ENCODE data around the gene RNF4.
"Not testable (repeated sequence)": the region's sequence is repeated elsewhere in the genome, so short reads cannot be mapped to it uniquely, and the experiment has no call there.

The RNF4 gene

DNA sequence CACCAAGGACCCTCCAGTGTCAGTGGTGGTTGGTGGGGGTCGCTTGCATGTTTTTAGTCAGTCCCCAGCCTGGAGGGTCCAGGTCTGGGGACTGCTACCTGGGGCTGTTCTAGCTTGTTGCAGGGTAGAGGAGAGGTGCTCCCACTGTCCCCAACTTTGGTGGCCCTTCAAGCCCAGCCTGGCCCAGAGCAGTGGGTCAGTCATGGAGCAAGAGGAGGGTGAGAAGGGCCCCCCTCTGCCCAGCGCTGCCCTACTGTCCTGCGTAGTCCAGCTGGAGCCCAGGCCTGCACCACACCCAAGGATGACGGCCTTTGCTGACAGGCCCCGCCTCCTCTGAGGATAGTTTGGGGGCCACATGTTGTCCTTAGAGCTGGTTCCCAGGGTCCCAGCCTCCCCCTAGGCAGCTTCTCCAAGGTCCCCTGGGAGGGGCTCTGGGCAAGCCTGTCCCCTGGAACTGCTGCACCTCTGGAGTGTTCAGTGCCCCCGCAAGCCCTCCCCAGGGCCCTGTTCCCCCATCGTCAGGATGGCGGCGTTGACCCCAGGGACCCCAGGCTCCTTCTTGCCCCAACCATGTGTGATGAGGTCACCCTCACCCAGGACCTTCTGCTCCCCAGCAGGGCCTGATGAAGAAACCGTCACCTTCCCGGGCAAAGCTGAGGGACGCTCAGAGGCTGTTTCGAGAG, 43.4 kb upstream of the RNF4 start:
- TF ChIP-seq, protein P1, sequence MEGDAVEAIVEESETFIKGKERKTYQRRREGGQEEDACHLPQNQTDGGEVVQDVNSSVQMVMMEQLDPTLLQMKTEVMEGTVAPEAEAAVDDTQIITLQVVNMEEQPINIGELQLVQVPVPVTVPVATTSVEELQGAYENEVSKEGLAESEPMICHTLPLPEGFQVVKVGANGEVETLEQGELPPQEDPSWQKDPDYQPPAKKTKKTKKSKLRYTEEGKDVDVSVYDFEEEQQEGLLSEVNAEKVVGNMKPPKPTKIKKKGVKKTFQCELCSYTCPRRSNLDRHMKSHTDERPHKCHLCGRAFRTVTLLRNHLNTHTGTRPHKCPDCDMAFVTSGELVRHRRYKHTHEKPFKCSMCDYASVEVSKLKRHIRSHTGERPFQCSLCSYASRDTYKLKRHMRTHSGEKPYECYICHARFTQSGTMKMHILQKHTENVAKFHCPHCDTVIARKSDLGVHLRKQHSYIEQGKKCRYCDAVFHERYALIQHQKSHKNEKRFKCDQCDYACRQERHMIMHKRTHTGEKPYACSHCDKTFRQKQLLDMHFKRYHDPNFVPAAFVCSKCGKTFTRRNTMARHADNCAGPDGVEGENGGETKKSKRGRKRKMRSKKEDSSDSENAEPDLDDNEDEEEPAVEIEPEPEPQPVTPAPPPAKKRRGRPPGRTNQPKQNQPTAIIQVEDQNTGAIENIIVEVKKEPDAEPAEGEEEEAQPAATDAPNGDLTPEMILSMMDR (conservative IDR thresholded peaks at IDR 0.05; ENCODE audit: low read length): no peak
- no peak overlapping the region for H3K4me3 ChIP-seq (ENCODE audit: low read length)
- DNase-seq (ENCODE audit: low read depth): no peak

DNA sequence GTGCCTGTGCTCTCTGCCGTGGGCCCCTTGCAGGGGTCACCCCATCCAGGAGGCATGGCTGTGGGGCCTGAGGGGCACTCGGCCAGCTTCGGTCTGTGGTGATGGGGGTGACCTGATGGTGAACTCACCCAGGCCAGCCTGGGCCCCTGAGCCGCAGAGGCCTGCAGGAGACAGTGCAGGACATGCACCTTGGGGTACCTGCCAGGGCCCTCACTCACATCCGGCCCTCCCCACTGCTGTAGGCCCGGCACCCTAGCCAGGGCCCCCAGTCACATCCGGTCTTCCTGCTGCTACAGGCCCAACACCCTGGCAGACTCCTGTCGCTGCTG, 42.9 kb upstream of the RNF4 start:
- H3K4me3 ChIP-seq (ENCODE audit: low read length): no peak overlapping the region
- TF ChIP-seq, protein P1 (conservative IDR thresholded peaks at IDR 0.05; ENCODE audit: low read length): no peak
- DNase-seq (ENCODE audit: low read depth): no peak

DNA sequence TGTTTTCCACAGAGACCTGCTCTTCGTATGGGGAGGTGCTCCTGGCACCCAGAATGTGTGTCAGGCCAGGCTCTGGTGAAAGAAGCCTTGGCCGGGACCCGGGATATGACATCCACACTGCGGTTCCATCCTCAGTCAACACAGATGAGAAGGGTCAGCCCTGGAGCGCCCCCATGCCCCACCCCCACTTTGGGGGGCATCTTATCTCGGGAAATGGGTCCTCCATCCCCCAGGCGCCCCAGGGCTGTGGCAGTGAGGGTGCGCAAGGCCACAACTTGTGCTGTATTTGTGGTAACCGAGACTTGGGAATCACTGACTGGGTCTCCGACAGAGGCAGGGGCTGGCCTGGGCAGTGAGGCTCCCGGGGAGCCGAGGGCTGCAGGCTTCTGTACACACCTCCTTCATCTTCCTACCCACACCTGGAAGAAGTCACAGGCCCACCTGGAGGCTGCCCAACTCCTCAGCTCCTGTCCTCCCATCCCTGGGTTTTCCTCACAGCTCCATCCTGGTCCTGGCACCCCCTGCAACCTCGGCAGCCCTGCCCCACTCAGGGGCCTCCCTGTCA, 42.1 kb upstream of the RNF4 start:
- TF ChIP-seq, protein P1 (conservative IDR thresholded peaks at IDR 0.05; ENCODE audit: low read length): no peak
- H3K4me3 ChIP-seq (ENCODE audit: low read length): no peak overlapping the region
- DNase-seq (ENCODE audit: low read depth): no peak

DNA sequence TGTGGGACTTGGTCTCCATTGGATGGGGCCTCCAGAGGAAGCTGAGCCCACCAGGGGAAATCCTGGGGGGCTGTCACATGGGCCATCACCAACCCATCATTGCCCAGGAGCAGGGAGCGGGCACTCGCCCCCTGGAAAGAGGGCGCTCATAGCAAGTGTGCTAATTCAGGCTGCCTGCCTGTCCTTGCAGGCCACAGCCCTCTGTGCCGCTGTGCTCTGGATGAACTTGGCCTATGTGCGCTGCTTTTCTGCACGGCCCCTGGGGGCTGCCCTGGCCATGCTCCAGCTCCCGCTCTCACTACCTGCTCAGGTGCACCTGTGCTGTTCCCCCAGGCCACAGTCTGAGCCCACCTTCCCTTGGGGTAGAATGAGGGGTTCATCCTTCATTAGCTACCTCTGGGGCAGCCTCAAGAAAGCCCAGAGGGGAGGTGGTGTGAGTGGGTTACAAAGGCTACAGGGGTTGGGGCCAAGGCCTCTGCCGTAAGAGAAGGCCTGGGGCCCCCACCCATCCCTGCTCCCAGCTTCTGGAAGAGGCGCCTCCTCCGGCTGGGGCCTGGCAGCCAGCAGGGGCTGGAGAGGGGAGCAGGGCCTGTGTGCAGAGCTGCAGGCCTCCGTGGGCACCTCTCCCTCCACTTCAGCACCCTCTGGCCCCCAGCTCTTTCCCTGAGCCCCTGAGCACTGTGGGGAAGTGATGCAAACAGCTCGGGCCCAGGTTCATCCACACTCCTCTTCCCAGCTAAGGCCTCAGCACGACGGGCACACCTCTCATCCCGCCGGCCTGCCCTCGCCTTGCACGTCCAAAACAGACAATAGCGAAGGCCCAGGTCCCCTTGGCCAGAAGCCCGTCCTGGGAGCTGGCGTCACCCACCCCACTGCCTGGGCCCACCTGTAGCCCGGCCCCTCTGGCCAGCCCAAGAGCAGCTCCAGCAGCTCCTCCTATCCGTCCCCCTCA, 41.2 kb upstream of the RNF4 start:
- DNase-seq (ENCODE audit: low read depth): no peak
- TF ChIP-seq, protein P1 (conservative IDR thresholded peaks at IDR 0.05; ENCODE audit: low read length): no peak
- H3K4me3 ChIP-seq (ENCODE audit: low read length): no peak overlapping the region

DNA sequence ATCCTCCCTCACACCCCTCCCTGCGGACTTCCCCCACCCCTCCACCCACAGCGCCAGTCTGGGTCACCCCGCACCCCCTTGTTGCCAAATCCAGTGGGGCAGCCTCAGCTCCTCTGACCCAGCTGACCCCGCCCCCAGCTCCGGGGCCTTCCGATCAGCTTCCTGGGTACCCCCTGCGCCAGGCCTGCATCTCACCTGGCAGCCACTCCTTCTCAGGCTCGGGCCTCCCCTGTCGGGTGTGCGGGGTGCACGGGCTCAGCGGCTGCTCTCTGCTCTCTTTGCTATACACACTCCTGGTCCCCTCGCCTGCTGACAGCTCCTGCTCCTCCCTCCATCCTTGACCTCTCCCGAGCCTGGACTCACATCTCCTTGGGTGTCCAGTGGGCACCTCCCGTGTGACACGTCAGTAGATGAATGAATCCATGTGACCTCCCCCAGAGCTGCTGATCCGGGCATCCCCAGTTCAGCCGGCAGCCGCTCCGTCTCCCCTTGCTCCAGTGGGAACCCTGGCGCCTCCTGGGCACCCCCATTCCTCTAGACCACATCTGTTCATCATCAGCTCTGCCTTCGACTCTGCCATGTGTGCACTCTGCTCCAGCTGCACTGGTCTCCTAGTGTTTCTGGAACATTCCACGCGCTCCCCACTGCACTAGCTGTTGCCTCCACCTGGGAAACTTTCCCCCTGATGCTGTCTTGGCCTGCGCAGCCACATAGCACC, 40.3 kb upstream of the RNF4 start:
- H3K4me3 ChIP-seq (ENCODE audit: low read length): no peak overlapping the region
- DNase-seq (ENCODE audit: low read depth): no peak
- TF ChIP-seq, protein P1 (conservative IDR thresholded peaks at IDR 0.05; ENCODE audit: low read length): no peak

DNA sequence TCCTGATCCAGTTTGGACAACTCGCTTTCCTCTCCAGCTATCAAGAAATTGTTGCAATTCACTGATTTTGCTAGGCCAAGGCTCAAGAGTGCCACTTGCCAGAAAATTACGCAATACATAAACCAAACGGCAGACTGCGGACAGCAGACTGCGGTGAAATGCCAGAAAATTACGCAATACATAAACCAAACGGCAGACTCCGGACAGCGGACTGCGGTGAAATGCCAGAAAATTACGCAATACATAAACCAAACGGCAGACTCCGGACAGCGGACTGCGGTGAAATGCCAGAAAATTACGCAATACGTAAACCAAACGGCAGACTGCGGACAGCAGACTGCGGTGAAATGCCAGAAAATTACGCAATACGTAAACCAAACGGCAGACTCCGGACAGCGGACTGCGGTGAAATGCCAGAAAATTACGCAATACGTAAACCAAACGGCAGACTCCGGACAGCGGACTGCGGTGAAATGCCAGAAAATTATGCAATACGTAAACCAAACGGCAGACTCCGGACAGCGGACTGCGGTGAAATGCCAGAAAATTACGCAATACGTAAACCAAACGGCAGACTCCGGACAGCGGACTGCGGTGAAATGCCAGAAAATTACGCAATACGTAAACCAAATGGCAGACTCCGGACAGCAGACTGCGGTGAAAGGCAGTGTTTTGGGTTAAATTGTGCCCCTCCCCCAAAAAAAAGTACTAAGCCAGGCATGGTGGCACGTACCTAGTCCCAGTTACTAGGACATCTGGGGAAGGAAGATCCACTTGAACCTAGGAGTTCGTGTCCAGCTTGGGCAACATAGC, 38.8 kb upstream of the RNF4 start:
- H3K4me3 ChIP-seq (ENCODE audit: low read length): not testable (repeated sequence)
- DNase-seq (ENCODE audit: low read depth): peak; percentile 64

Data from AG10803 (cell line).